MCF 10A (cell line): ENCODE data around the gene COLEC11. TPM values are rescaled to one million over a fixed set of nuclear protein-coding genes. Genes with fewer than 3 reads are reported as not detected.

Experiments
- BruUV-seq: library from RNA; stranded (reverse); fragments of 400-500 nt; replicated peaks from 2 replicates; lab custom pipeline; 2021; lab: Mats Ljungman, UMichigan
- CTCF ChIA-PET: fragments of 300-600 bp; sonication (Branson Sonifier 250); formaldehyde crosslinking; extraction: SDS; loops from one replicate; lab custom pipeline; 2021; ENCODE audit warnings: antibody characterized with exemption, inconsistent platforms; lab: Yijun Ruan, JAX
- POLR2A ChIA-PET: fragments of 300-600, 350-650 bp; sonication (Branson Sonifier 250); formaldehyde crosslinking; extraction: SDS; loops from one replicate; lab custom pipeline; 2020; ENCODE audit warnings: antibody characterized with exemption, inconsistent platforms; lab: Yijun Ruan, JAX
- DNase-seq: peaks from one replicate; pipeline ENCODE4 v3.0.0-alpha.2; 2018; ENCODE audit not compliant: unreplicated experiment
- H3K27ac Mint-ChIP-seq: one replicate; pipeline ENCODE4 v1.8.0; 2022; ENCODE audit warnings: mild to moderate bottlenecking, low read depth, mixed read lengths; ENCODE audit not compliant: unreplicated experiment
- H3K27me3 Mint-ChIP-seq: one replicate; pipeline ENCODE4 v1.8.0; 2022; ENCODE audit warnings: mixed read lengths; ENCODE audit not compliant: insufficient read depth, unreplicated experiment
- H3K36me3 Mint-ChIP-seq: one replicate; pipeline ENCODE4 v1.8.0; 2022; ENCODE audit warnings: mild to moderate bottlenecking, moderate library complexity, mixed read lengths; ENCODE audit not compliant: insufficient read depth, unreplicated experiment
- H3K4me1 Mint-ChIP-seq: one replicate; pipeline ENCODE4 v1.8.0; 2022; ENCODE audit warnings: mixed read lengths; ENCODE audit not compliant: insufficient read depth, unreplicated experiment
- H3K4me3 Mint-ChIP-seq: one replicate; pipeline ENCODE4 v1.8.0; 2022; ENCODE audit warnings: mild to moderate bottlenecking, moderate library complexity, mixed read lengths; ENCODE audit not compliant: unreplicated experiment
- H3K9me3 Mint-ChIP-seq: one replicate; pipeline ENCODE4 v1.8.0; 2022; ENCODE audit warnings: mixed read lengths; ENCODE audit not compliant: unreplicated experiment
- intact Hi-C: fragments of 100-400 bp; cut with micrococcal nuclease; formaldehyde crosslinking; loops from 2 replicates; pipeline ENCODE4 v1.14.1; 2022
- total RNA-seq: library from RNA; stranded (reverse); gene quantifications from 2 replicates; pipeline ENCODE4 v1.2.3, GENCODE V29; 2022
- TF ChIP-seq, protein P1 (sequence below): fragments of 200-600 bp; IDR thresholded peaks from one replicate; pipeline ENCODE4 v1.8.0; 2022; ENCODE audit warnings: antibody characterized with exemption, mild to moderate bottlenecking; ENCODE audit not compliant: unreplicated experiment

COLEC11 gene
- total RNA-seq, 1 experiment from 2014 or later, result not detected

DNA sequence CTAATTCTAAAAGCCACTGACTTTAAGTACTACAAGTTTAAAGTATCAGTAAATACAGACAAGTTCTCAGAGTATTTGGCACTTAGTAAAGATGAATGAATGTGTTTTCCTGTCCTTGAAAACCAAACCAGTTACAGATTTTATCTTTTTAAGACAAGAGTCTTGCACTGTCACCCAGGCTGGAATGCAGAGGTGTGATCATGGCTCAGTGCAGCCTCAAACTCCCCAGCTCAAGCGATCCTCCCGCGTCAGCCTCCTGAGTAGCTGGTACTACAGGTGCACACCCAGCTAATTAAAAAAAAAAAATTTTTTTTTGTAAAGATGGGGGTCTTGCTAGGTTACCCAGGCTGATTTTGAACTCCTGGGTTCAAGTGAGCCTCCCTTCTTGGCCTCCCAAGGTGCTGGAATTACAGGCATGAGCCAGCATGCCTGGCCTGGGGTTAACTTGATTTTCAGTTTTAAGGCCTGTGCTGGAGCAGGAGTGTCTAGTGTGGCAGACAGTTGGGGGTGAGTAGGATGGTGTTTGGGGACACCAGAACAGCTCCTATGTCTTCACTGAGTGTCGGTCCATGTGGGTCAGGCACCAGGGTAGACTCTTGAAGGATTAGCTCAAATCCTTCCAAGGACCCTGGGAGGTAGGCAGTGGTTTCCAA, 10.2 kb upstream of the COLEC11 start:
- no peaks in the 10 kb centered on the region for H3K9me3 Mint-ChIP-seq
- DNase-seq, result no peak
- intact Hi-C loops, result no loop called here
- H3K27me3 Mint-ChIP-seq, result no peaks in the 10 kb centered on the region
- CTCF ChIA-PET, result no interaction called here
- H3K4me3 Mint-ChIP-seq, result no peak overlapping the region
- POLR2A ChIA-PET, result interaction anchor here (0.7 to 1.1 kb wide), 2 partner anchors 9 to 36 kb away, joined by 3 to 5 read pairs; no protein-coding TSS in a partner anchor
- TF ChIP-seq, protein P1, sequence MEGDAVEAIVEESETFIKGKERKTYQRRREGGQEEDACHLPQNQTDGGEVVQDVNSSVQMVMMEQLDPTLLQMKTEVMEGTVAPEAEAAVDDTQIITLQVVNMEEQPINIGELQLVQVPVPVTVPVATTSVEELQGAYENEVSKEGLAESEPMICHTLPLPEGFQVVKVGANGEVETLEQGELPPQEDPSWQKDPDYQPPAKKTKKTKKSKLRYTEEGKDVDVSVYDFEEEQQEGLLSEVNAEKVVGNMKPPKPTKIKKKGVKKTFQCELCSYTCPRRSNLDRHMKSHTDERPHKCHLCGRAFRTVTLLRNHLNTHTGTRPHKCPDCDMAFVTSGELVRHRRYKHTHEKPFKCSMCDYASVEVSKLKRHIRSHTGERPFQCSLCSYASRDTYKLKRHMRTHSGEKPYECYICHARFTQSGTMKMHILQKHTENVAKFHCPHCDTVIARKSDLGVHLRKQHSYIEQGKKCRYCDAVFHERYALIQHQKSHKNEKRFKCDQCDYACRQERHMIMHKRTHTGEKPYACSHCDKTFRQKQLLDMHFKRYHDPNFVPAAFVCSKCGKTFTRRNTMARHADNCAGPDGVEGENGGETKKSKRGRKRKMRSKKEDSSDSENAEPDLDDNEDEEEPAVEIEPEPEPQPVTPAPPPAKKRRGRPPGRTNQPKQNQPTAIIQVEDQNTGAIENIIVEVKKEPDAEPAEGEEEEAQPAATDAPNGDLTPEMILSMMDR, result no peak
- no peak overlapping the region for H3K27ac Mint-ChIP-seq
- BruUV-seq, result no TSS peak
- H3K36me3 Mint-ChIP-seq, result peaks cover 46% of the 10 kb centered on the region
- H3K4me1 Mint-ChIP-seq, result peaks cover 6% of the 10 kb centered on the region

- Mint-ChIP-seq H3K27ac (no peak overlapping the region), H3K27me3 (no peaks in the 10 kb centered on the region), H3K9me3 (no peaks in the 10 kb centered on the region), H3K4me3 (no peak overlapping the region), H3K4me1 (peaks cover under 1% of the 10 kb centered on the region), H3K36me3 (peaks cover 39% of the 10 kb centered on the region)
- no peak for DNase-seq
- TF ChIP-seq, protein P1, result no peak
- POLR2A ChIA-PET, result no interaction called here
- no TSS peak for BruUV-seq
- intact Hi-C loops, result no loop called here
- CTCF ChIA-PET, result interaction anchor here (0.7 kb wide), 1 partner anchor 162 kb away, joined by 3 read pairs; no protein-coding TSS in a partner anchor
Observed at GRCh38 chr2:3585261-3586109, 9.4 kb upstream of the COLEC11 start.

DNA sequence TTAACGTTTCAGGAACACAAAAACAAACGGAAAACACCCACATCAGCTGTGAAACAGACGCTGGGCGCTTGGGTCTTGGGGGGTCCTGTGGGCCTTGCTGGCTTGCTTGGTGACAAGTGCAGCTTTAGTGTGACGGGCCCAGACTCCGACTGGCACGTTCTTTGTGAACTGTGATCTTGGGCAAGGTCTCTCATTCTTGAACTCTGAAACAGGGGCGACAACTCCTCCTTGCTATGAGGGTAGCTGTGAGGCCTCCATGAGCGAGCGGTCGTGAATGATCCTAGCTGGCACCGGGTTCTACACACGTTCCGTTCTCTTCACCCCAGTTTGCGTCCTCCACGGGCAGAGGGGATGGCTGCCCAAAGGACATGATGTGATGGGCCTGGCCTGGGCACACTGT, 8.7 kb upstream of the COLEC11 start:
- intact Hi-C loops, result no loop called here
- Mint-ChIP-seq H3K4me1 (no peaks in the 10 kb centered on the region), H3K4me3 (no peak overlapping the region), H3K36me3 (peaks cover 31% of the 10 kb centered on the region), H3K9me3 (no peaks in the 10 kb centered on the region), H3K27ac (no peak overlapping the region), H3K27me3 (no peaks in the 10 kb centered on the region)
- no TSS peak for BruUV-seq
- ChIA-PET POLR2A (no interaction called here), CTCF (interaction anchor here (0.7 kb wide), 1 partner anchor 163 kb away, joined by 3 read pairs; no protein-coding TSS in a partner anchor)
- TF ChIP-seq, protein P1, result no peak
- DNase-seq, result no peak

DNA sequence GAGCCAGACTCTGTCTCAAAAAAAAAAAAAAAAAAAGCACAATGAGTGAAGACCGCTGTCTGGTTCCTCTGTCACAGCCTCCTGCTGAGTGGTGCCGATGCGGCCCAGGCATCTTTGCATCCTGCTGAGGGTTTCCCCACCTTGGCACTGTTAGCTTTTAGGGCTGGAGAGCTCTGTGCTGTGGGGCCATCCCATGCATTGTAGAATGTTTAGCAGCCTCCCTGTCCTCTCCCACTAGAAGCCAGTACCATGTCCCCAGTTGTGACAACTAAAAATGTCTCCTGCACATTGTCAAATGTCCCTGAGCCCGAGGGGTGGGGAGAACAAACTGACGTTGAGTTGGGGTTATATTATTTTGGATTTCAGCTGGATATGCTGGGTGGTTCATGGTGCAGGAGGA, 7.9 kb upstream of the COLEC11 start:
- intact Hi-C loops, result no loop called here
- POLR2A ChIA-PET, result no interaction called here

More for the DNA sequence above, 7.9 kb upstream of the COLEC11 start:
- DNase-seq, result no peak
- no peaks in the 10 kb centered on the region for H3K9me3 Mint-ChIP-seq
- no peaks in the 10 kb centered on the region for H3K4me1 Mint-ChIP-seq
- TF ChIP-seq, protein P1, result no peak
- peak overlapping the region; percentile 55 for H3K27ac Mint-ChIP-seq
- no peak overlapping the region for H3K4me3 Mint-ChIP-seq
- CTCF ChIA-PET, result interaction anchor here (0.5 to 1.8 kb wide), 2 partner anchors 24 to 63 kb away, joined by 5 to 6 read pairs; no protein-coding TSS in a partner anchor
- no TSS peak for BruUV-seq
- H3K36me3 Mint-ChIP-seq, result peaks cover 23% of the 10 kb centered on the region
- no peaks in the 10 kb centered on the region for H3K27me3 Mint-ChIP-seq
